GM19023 (cell line): ENCODE measurements around the gene AVPR2.

Experiments
- ATAC-seq: cut with Tn5 transposase; IDR thresholded peaks from one replicate; pipeline ENCODE4 v1.9.1; 2021; ENCODE audit warnings: mild to moderate bottlenecking, moderate library complexity; ENCODE audit not compliant: unreplicated experiment

The AVPR2 gene

DNA sequence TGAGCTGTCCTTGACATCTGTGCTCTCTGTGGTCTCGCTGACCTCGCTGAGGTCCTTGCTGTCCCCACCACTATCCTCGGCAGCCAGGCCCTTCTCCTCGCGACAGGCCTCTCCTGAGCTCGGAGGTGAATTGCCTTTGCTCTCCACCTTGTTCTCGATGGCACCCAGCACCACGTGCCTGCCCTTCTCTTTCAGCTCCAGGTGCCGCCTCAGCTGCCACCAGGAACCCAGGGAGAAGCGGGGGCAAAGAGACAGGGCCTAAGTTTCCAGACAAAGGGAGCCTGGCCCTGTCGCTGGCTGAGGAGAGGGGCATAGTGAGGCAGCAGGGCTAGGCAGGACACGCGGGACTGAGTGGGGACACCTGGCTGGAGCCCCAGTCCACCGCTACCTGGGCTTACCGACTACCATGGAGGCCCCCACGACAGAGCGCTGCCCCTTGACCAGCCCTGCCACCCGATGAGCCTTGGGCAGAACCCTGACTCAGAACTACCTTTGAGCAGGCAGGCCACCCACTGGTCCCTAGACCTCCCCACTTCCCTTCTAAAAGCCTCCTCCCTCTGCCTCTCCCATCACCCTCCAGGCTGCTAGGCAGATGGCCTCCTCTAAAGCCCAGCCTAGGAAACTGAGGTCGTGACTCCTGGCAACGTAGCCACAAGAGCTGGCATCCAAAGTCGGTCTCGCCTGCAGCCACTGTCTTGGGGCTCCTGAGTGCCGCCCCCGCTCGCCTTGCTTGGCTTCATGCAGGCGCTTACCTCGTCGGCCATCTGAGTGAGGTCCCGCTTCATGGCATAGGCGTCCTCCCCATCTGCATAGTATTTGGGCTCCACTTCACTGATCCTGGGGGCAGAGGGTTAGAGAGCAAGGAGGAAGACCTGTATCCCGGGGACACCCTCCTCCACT lies 25.8 kb downstream of the AVPR2 start:
- ATAC-seq, result no peak

GRCh38 chrX:153931151-153931550 lies 26.7 kb downstream of the AVPR2 start:
- ATAC-seq, result no peak

DNA sequence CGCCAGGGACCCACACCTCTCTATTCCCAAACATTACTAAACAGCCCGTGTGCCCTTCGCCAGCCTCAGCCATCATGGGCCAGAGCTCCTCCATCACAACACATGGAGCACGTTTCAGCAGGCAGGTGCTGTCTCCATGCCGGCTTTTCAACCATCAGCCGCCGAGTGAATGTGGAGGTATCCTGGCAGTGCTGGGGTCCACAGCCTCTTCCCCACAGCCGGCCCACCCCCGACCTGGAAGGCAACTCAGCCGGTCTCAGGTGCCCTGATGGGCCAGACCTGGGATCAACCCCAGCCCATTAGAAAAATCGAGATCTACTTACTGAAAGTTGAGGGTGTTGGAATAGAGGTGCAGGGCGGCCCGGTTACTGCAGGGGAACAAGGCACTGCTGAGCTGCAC lies 27.3 kb downstream of the AVPR2 start:
- ATAC-seq, result no peak

GRCh38 chrX:153932220-153932915 lies 27.9 kb downstream of the AVPR2 start:
- no peak for ATAC-seq

GRCh38 chrX:153933748-153934147 lies 29.3 kb downstream of the AVPR2 start:
- no peak for ATAC-seq

- peak; percentile 18 for ATAC-seq
These were observed 29.8 kb downstream of the AVPR2 start for GRCh38 chrX:153934148-153934761.

GRCh38 chrX:153934762-153935325 lies 30.4 kb downstream of the AVPR2 start, which contains the start of gene NAA10:
Gene NAA10, minus strand, starts transcription at chrX:153935037. Its CDS starts 133 bp downstream, at chrX:153934904.
- ATAC-seq, result peak; percentile 94

DNA sequence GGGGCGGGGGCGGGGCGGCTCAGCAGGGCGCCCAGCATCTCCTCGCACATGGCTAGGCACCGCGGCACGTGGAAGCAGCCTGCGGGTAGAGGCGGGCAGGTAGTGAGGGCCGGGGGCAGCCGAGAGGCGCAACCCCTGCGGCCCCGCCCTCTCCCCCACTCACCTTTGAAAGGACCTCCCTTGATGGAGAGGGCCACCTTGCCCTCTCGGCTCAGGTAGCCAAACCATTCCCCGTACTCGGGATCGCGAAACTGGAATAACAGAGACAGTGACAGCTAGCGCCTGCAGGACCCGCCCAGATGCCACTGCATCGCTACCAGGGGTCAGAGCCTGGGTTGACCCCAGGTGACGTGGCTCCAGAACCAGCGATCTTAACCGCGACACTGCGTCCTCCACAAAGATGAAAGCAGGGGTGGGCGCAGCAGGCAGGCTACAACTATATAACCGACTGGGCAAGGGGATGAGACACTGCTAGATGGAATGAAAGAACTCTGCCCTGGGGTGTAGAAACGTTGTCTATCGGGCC lies 30.9 kb downstream of the AVPR2 start:
- no peak for ATAC-seq

GRCh38 chrX:153937056-153937455 lies 32.6 kb downstream of the AVPR2 start:
- no peak for ATAC-seq

- ATAC-seq, result no peak
These were observed 33.8 kb downstream of the AVPR2 start for GRCh38 chrX:153938226-153938786.

- no peak for ATAC-seq
These were observed 35.1 kb downstream of the AVPR2 start for GRCh38 chrX:153939573-153939972.

GRCh38 chrX:153941336-153942252 lies 37.1 kb downstream of the AVPR2 start:
- ATAC-seq, result no peak

GRCh38 chrX:153944140-153944799 lies 39.8 kb downstream of the AVPR2 start, which contains the start of gene RENBP:
Gene RENBP, minus strand, starts transcription at chrX:153944643. Its CDS starts 33 bp downstream, at chrX:153944610.
- ATAC-seq, result no peak

- no peak for ATAC-seq
These were observed 40.3 kb downstream of the AVPR2 start for GRCh38 chrX:153944800-153945150.

GRCh38 chrX:153945956-153946943 lies 41.8 kb downstream of the AVPR2 start:
- no peak for ATAC-seq

- ATAC-seq, result peak; percentile 69
These were observed 42.7 kb downstream of the AVPR2 start for GRCh38 chrX:153947009-153947769.

DNA sequence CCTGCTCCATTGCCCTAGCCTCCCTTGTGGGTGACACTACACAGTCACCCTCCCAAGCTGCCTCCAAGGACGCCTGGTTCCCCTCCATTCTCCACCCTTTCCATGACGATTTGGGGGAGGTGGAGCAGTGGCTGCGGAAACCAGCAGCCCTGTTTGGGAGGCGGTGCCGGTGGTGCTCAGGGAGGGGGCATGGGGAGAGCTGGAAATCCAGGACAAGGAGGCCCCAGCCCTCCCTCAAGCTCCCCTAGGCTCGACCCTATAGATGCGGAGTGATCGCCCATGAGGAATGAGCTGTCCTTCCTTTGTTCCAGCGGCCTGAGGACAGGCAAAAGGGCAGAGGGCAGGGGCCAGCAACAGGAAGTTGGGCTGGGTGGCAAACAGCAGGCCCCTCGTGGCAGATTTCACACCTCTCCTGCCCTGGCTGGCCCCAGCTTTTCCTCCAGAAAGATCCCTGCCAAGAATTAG lies 43.6 kb downstream of the AVPR2 start:
- ATAC-seq, result no peak
